GM12878 (cell line): ENCODE results near the gene BIN1. TPM values are rescaled to one million over a fixed set of nuclear protein-coding genes. Genes with fewer than 3 reads are reported as not detected.

Experiments
- ATAC-seq: fragments of 200-7000 bp; cut with Tn5 transposase; 3 replicates; pipeline ENCODE4 v1.9.1; 2020; ENCODE audit warnings: mild to moderate bottlenecking, moderate library complexity
- BruUV-seq: library from RNA; stranded (reverse); fragments of 400-500 nt; replicated peaks from 2 replicates; lab custom pipeline; 2021; lab: Mats Ljungman, UMichigan
- CTCF ChIA-PET: fragments of 300-600 bp; sonication (Branson Sonifier 250); formaldehyde crosslinking; extraction: SDS; loops from one replicate; lab custom pipeline; 2021; ENCODE audit warnings: inconsistent platforms; lab: Yijun Ruan, JAX
- POLR2A ChIA-PET: fragments of 350-600 bp; formaldehyde crosslinking; extraction: SDS; loops from one replicate; lab custom pipeline; 2021; ENCODE audit warnings: inconsistent platforms; lab: Charles Lee
- RAD21 ChIA-PET: fragments of 300-600 bp; sonication (Branson Sonifier 250); formaldehyde crosslinking; loops from one replicate; lab custom pipeline; 2023; ENCODE audit warnings: antibody characterized with exemption; ENCODE audit not compliant: unreplicated experiment; lab: Charles Lee
- SMC1A ChIA-PET: fragments of 300-600 bp; sonication (Branson Sonifier 250); formaldehyde crosslinking; loops from one replicate; lab custom pipeline; 2023; ENCODE audit not compliant: unreplicated experiment, uncharacterized antibody; lab: Charles Lee
- DNase-seq: peaks from one replicate; pipeline ENCODE4 v3.0.0-alpha.2; 2011; ENCODE audit warnings: low read depth, low spot score
- FAIRE-seq: peaks from 3 replicates; lab custom pipeline; 2011; peaks lifted over from hg19 to GRCh38; lab: Jason Lieb, UNC
- H2AFZ ChIP-seq: 2 replicates; pipeline ENCODE4 v1.6.0; 2011; ENCODE audit warnings: low read depth, low read length, control low read depth; ENCODE audit not compliant: control insufficient read depth
- H3K27ac ChIP-seq: 2 replicates; pipeline ENCODE4 v1.5.1; 2011; ENCODE audit warnings: control low read depth; ENCODE audit not compliant: control insufficient read depth, insufficient read depth
- H3K27me3 ChIP-seq, 2 experiments: replicated peaks in 1 of 2; 2 replicates each; pipeline versions ENCODE4 v1.6.0 to v1.6.1; 2011; ENCODE audit warnings: low read length in 1 of 2; ENCODE audit not compliant: control insufficient read depth in 2 of 2, insufficient read depth in 2 of 2
- H3K36me3 ChIP-seq, 2 experiments: 2 replicates each; pipeline ENCODE4 v1.5.1; 2011; ENCODE audit warnings: low read length in 1 of 2; ENCODE audit not compliant: control insufficient read depth in 2 of 2, insufficient read depth in 2 of 2
- H3K4me1 ChIP-seq: 2 replicates; pipeline ENCODE4 v1.6.1; 2011; ENCODE audit warnings: mild to moderate bottlenecking, low read length, moderate library complexity, mixed read lengths; ENCODE audit not compliant: control insufficient read depth, insufficient read depth
- H3K4me2 ChIP-seq: 2 replicates; pipeline ENCODE4 v1.6.0; 2011; ENCODE audit warnings: control low read depth; ENCODE audit not compliant: control insufficient read depth, insufficient read depth
- H3K4me3 ChIP-seq: fragments of 200-600 bp; sonication (generic); 2 replicates; pipeline ENCODE4 v1.5.1; 2016
- H3K79me2 ChIP-seq: 2 replicates; pipeline ENCODE4 v1.6.0; 2011; ENCODE audit warnings: low read length; ENCODE audit not compliant: control insufficient read depth, insufficient read depth
- H3K9ac ChIP-seq: 2 replicates; pipeline ENCODE4 v1.8.0; 2011; ENCODE audit warnings: low read length, control low read depth, mixed read lengths; ENCODE audit not compliant: control insufficient read depth, insufficient read depth
- H3K9me3 ChIP-seq: replicated peaks from 3 replicates; pipeline ENCODE4 v1.5.1; 2011; ENCODE audit warnings: mild to moderate bottlenecking, low read length; ENCODE audit not compliant: control insufficient read depth, insufficient read depth
- H4K20me1 ChIP-seq: 2 replicates; pipeline ENCODE4 v1.6.0; 2011; ENCODE audit not compliant: control insufficient read depth, insufficient read depth
- ASH2L ChIP-seq: fragments of 300-600, 200-600 bp; sonication (generic); IDR thresholded peaks from 2 replicates; pipeline ENCODE4 v1.6.1; 2017; ENCODE audit warnings: low read depth, mild to moderate bottlenecking, borderline replicate concordance
- CEBPB ChIP-seq, 2 experiments: fragments of 150-350 bp in 1 of 2; IDR thresholded peaks; 2 replicates each; pipeline ENCODE4 v1.6.1; 2012 to 2014; ENCODE audit warnings: low read depth in 2 of 2, low read length in 2 of 2, borderline replicate concordance in 1 of 2, inconsistent platforms in 1 of 2
- EP300 ChIP-seq, 2 experiments: fragments of 150-350 bp in 1 of 2; IDR thresholded peaks; 2 replicates each; pipeline ENCODE4 v1.6.1; 2011 to 2012; ENCODE audit warnings: low read depth in 2 of 2, low read length in 2 of 2, borderline replicate concordance in 1 of 2, improper control_type of control experiment in 1 of 2, inconsistent platforms in 1 of 2; ENCODE audit not compliant: control insufficient read depth in 1 of 2
- JUNB ChIP-seq: IDR thresholded peaks from 2 replicates; pipeline ENCODE4 v1.6.1; 2016; ENCODE audit warnings: antibody characterized with exemption, mild to moderate bottlenecking
- POLR2AphosphoS2 ChIP-seq: IDR thresholded peaks from 2 replicates; pipeline ENCODE4 v1.6.1; 2011; ENCODE audit warnings: low read depth, mild to moderate bottlenecking, low read length, improper control_type of control experiment, moderate library complexity
- RCOR1 ChIP-seq: conservative IDR thresholded peaks from 2 replicates; pipeline ENCODE4 v1.6.1; 2012; ENCODE audit warnings: low read depth, low read length, improper control_type of control experiment
- TCF3 ChIP-seq: IDR thresholded peaks from 2 replicates; pipeline ENCODE4 v1.6.1; 2012; ENCODE audit warnings: low read depth, mild to moderate bottlenecking, low read length, borderline replicate concordance; ENCODE audit not compliant: insufficient read depth
- ZNF217 ChIP-seq: fragments of 450-650 bp; IDR thresholded peaks from 2 replicates; pipeline ENCODE4 v1.6.1; 2017; ENCODE audit warnings: antibody characterized with exemption, mild to moderate bottlenecking
- ZNF384 ChIP-seq: IDR thresholded peaks from 2 replicates; pipeline ENCODE4 v1.6.1; 2012; ENCODE audit warnings: low read depth, mild to moderate bottlenecking, low read length, improper control_type of control experiment, borderline replicate concordance
- ZSCAN29 ChIP-seq: fragments of 450-650 bp; IDR thresholded peaks from 2 replicates; pipeline ENCODE4 v1.6.1; 2017; ENCODE audit warnings: mild to moderate bottlenecking, moderate library complexity
- WGBS: methylation state at CpG from one replicate; pipeline ENCODE4 v1.1.6; 2016; ENCODE audit warnings: low lambda C conversion rate; ENCODE audit not compliant: insufficient replicate concordance, insufficient coverage; ENCODE audit errors: missing lambda C conversion rate; 5-methylcytosine and 5-hydroxymethylcytosine counted together
- in situ Hi-C: fragments of 300-500 bp; cut with MboI; formaldehyde crosslinking; loops from 9 replicates; pipeline ENCODE4 v1.14.3; 2018; ENCODE audit warnings: mixed read lengths
- intact Hi-C: fragments of 100-400 bp; cut with micrococcal nuclease; formaldehyde crosslinking; loops from one replicate; pipeline ENCODE4 v1.14.2; 2022; ENCODE audit not compliant: unreplicated experiment
- polyA plus RNA-seq, 11 experiments: library from polyadenylated mRNA; depleted of rRNA in 4 of 11; unstranded in 6 of 11; stranded (reverse) in 5 of 11; fragments of >200 nt; fragmentation: Nextera tagmentation in 4 of 11; fragmentation: Illumina TruSeq in 1 of 11; extraction: Ambion mirVana in 4 of 11; extraction: Trizol in 1 of 11; gene quantifications; 1 replicate in 1 of 11; 2 replicates in 10 of 11; pipeline versions ENCODE4 v1.2.1 to v1.2.3, GENCODE V29; 2011 to 2016; ENCODE audit warnings: inconsistent platforms in 2 of 11, missing spikeins in 2 of 11, low read depth in 1 of 11
- total RNA-seq, 4 experiments: library from RNA; depleted of rRNA in 3 of 4; stranded (reverse); fragments of >200 nt in 3 of 4; fragmentation: Illumina TruSeq in 1 of 4; extraction: Trizol in 1 of 4; gene quantifications; 2 replicates each; pipeline versions ENCODE4 v1.2.1 to v1.2.3, GENCODE V29; 2013 to 2021
- TF ChIP-seq, protein P1 (sequence below): IDR thresholded peaks from 2 replicates; pipeline ENCODE4 v1.6.1; 2011; ENCODE audit warnings: mild to moderate bottlenecking, low read depth, low read length, moderate library complexity; ENCODE audit not compliant: insufficient replicate concordance
- TF ChIP-seq, protein P2 (sequence below): IDR thresholded peaks from 2 replicates; pipeline ENCODE4 v1.6.1; 2012; ENCODE audit warnings: low read length, inconsistent platforms
- TF ChIP-seq, protein P3 (sequence below): fragments of 450-650 bp; IDR thresholded peaks from 2 replicates; pipeline ENCODE4 v1.6.1; 2017; ENCODE audit warnings: mild to moderate bottlenecking, moderate library complexity
- TF ChIP-seq, protein P4 (sequence below): fragments of 450-650 bp; conservative IDR thresholded peaks from 2 replicates; pipeline ENCODE4 v1.6.1; 2017; ENCODE audit warnings: mild to moderate bottlenecking, moderate library complexity

Gene BIN1
- total and polyA plus RNA-seq, 10 of the 15 experiments (the other 5 are each of a cell fraction or from before 2014, with no cell fraction given): 0.32 to 21.3 (median 11.2) TPM

DNA sequence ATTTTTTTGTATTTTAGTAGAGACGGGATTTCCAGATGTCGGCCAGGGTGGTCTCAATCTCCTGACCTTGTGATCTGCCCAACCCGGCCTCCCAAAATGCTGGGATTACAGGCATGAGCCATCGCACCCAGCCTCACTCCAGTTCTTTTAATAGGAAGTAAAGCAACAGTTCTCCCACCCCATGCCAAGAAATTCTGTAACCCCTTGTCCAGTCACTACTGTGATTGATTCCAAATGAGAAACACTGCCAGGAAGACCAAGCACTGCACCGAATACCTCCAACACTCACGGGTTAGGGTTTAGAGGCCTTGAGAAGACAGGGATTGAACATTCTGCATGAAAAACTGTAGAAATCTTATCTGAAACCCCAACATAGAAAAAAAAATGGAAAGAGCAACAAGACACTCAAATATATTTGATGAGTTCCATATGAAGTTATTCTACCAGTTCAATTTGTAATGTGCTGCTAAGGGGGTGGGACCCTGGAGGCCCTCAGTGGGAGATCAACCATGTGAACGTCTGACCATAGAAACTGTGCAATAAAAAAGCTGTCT is 48.2 kb upstream of the BIN1 start:
- no peak for FAIRE-seq
- Histone ChIP-seq H3K4me2 (no peak overlapping the region), H3K4me3 (no peak overlapping the region), H2AFZ (no peak overlapping the region), H3K4me1 (no peaks in the 10 kb centered on the region), H3K9ac (no peak overlapping the region), H3K27ac (no peak overlapping the region), H3K27me3 (no peaks in the 10 kb centered on the region), H3K36me3 (no peaks in the 10 kb centered on the region), H3K79me2 (no peaks in the 10 kb centered on the region), H3K9me3 (peaks cover 1% of the 10 kb centered on the region; the same call in 1 of the 3 replicates), H4K20me1 (no peaks in the 10 kb centered on the region)
- BruUV-seq: no TSS peak
- POLR2A ChIA-PET: interaction anchor here (0.7 kb wide), 1 partner anchor 117 kb away, joined by 6 read pairs; no protein-coding TSS in a partner anchor
- SMC1A ChIA-PET: interaction anchor here (1.0 kb wide), 1 partner anchor 19 kb away, joined by 3 read pairs; no protein-coding TSS in a partner anchor
- CTCF ChIA-PET: interaction anchor here (0.7 kb wide), 1 partner anchor 87 kb away, joined by 3 read pairs; no protein-coding TSS in a partner anchor
- WGBS: 55% methylated on average over 7 of the region's 7 CpGs
- RAD21 ChIA-PET: no interaction called here
- in situ Hi-C loops (no loop called here), intact Hi-C loops (loop anchor here (5.0 kb wide), 1 partner anchor 88 kb away; no protein-coding TSS in a partner anchor)
- no peak for ATAC-seq
- no peak for DNase-seq
- no peak for TF ChIP-seq ZSCAN29
- TF ChIP-seq, protein P1, sequence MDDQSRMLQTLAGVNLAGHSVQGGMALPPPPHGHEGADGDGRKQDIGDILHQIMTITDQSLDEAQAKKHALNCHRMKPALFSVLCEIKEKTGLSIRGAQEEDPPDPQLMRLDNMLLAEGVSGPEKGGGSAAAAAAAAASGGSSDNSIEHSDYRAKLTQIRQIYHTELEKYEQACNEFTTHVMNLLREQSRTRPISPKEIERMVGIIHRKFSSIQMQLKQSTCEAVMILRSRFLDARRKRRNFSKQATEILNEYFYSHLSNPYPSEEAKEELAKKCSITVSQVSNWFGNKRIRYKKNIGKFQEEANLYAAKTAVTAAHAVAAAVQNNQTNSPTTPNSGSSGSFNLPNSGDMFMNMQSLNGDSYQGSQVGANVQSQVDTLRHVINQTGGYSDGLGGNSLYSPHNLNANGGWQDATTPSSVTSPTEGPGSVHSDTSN: no peak
- TF ChIP-seq, protein P2, sequence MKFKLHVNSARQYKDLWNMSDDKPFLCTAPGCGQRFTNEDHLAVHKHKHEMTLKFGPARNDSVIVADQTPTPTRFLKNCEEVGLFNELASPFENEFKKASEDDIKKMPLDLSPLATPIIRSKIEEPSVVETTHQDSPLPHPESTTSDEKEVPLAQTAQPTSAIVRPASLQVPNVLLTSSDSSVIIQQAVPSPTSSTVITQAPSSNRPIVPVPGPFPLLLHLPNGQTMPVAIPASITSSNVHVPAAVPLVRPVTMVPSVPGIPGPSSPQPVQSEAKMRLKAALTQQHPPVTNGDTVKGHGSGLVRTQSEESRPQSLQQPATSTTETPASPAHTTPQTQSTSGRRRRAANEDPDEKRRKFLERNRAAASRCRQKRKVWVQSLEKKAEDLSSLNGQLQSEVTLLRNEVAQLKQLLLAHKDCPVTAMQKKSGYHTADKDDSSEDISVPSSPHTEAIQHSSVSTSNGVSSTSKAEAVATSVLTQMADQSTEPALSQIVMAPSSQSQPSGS: no peak
- no peak for TF ChIP-seq ZNF217
- no peak for TF ChIP-seq ASH2L
- no peak for TF ChIP-seq TCF3
- TF ChIP-seq, protein P3, sequence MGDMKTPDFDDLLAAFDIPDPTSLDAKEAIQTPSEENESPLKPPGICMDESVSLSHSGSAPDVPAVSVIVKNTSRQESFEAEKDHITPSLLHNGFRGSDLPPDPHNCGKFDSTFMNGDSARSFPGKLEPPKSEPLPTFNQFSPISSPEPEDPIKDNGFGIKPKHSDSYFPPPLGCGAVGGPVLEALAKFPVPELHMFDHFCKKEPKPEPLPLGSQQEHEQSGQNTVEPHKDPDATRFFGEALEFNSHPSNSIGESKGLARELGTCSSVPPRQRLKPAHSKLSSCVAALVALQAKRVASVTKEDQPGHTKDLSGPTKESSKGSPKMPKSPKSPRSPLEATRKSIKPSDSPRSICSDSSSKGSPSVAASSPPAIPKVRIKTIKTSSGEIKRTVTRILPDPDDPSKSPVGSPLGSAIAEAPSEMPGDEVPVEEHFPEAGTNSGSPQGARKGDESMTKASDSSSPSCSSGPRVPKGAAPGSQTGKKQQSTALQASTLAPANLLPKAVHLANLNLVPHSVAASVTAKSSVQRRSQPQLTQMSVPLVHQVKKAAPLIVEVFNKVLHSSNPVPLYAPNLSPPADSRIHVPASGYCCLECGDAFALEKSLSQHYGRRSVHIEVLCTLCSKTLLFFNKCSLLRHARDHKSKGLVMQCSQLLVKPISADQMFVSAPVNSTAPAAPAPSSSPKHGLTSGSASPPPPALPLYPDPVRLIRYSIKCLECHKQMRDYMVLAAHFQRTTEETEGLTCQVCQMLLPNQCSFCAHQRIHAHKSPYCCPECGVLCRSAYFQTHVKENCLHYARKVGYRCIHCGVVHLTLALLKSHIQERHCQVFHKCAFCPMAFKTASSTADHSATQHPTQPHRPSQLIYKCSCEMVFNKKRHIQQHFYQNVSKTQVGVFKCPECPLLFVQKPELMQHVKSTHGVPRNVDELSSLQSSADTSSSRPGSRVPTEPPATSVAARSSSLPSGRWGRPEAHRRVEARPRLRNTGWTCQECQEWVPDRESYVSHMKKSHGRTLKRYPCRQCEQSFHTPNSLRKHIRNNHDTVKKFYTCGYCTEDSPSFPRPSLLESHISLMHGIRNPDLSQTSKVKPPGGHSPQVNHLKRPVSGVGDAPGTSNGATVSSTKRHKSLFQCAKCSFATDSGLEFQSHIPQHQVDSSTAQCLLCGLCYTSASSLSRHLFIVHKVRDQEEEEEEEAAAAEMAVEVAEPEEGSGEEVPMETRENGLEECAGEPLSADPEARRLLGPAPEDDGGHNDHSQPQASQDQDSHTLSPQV: no peak
- TF ChIP-seq POLR2AphosphoS2: no peak
- no peak for TF ChIP-seq ZNF384
- no peak for TF ChIP-seq RCOR1
- TF ChIP-seq EP300 (IDR thresholded peaks at IDR 0.05; ENCODE audit: borderline replicate concordance in 1 of 2, control insufficient read depth in 1 of 2, low read depth in 2 of 2, low read length in 2 of 2): no peak
- TF ChIP-seq CEBPB (IDR thresholded peaks at IDR 0.05; ENCODE audit: borderline replicate concordance in 1 of 2, low read depth in 2 of 2, low read length in 2 of 2): no peak
- TF ChIP-seq JUNB: no peak
- TF ChIP-seq, protein P4, sequence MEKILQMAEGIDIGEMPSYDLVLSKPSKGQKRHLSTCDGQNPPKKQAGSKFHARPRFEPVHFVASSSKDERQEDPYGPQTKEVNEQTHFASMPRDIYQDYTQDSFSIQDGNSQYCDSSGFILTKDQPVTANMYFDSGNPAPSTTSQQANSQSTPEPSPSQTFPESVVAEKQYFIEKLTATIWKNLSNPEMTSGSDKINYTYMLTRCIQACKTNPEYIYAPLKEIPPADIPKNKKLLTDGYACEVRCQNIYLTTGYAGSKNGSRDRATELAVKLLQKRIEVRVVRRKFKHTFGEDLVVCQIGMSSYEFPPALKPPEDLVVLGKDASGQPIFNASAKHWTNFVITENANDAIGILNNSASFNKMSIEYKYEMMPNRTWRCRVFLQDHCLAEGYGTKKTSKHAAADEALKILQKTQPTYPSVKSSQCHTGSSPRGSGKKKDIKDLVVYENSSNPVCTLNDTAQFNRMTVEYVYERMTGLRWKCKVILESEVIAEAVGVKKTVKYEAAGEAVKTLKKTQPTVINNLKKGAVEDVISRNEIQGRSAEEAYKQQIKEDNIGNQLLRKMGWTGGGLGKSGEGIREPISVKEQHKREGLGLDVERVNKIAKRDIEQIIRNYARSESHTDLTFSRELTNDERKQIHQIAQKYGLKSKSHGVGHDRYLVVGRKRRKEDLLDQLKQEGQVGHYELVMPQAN: no peak
